ENCODE data around the gene ANAPC10.
"Not testable (repeated sequence)": the region's sequence is repeated elsewhere in the genome, so short reads cannot be mapped to it uniquely, and the experiment has no call there.

- TF ChIP-seq, protein P1, sequence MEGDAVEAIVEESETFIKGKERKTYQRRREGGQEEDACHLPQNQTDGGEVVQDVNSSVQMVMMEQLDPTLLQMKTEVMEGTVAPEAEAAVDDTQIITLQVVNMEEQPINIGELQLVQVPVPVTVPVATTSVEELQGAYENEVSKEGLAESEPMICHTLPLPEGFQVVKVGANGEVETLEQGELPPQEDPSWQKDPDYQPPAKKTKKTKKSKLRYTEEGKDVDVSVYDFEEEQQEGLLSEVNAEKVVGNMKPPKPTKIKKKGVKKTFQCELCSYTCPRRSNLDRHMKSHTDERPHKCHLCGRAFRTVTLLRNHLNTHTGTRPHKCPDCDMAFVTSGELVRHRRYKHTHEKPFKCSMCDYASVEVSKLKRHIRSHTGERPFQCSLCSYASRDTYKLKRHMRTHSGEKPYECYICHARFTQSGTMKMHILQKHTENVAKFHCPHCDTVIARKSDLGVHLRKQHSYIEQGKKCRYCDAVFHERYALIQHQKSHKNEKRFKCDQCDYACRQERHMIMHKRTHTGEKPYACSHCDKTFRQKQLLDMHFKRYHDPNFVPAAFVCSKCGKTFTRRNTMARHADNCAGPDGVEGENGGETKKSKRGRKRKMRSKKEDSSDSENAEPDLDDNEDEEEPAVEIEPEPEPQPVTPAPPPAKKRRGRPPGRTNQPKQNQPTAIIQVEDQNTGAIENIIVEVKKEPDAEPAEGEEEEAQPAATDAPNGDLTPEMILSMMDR (conservative IDR thresholded peaks at IDR 0.05 in 1 of 2, IDR thresholded peaks at IDR 0.05 in 1 of 2; ENCODE audit: extremely low read depth in 1 of 2, insufficient read depth in 1 of 2, low read depth in 1 of 2, low read length in 2 of 2), result not testable (repeated sequence)
- TF ChIP-seq EZH2 (IDR thresholded peaks at IDR 0.05; ENCODE audit: borderline replicate concordance, low read length), result not testable (repeated sequence)
Observed at GRCh38 chr4:145000656-145001055, 97.3 kb downstream of the ANAPC10 start.

Measured in mammary epithelial cell (primary cell).